ENCODE results near the gene CNPY4.

CNPY4 gene

DNA sequence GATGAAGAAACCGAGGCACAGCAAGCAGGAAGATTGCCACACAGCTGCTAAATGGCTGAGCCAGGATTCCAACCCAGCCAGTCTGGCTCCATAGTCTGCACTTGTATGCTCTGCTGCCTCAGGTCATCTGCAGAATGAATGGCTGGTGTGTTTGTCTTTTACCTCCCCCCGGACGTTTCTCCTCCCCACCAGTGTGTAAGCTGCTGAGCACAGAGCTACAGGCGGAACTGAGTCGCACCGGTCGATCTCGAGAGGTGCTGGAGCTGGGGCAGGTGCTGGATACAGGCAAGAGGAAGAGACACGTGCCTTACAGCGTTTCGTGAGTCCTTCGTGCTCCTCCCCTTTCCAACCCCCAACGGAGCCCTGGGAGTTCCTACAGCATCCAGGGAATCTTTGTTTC lies 2.6 kb downstream of the CNPY4 start:
- no peaks in the 10 kb centered on the region for H3K36me3 ChIP-seq (ENCODE audit: insufficient read depth, low read length)
- no peaks in the 10 kb centered on the region; the same call in 1 of the 2 replicates for H3F3A ChIP-seq (ENCODE audit: low read depth)
- H2AFZ ChIP-seq (ENCODE audit: low read length) = no peak overlapping the region
- H4K20me1 ChIP-seq (ENCODE audit: insufficient read depth, low read length, poor library complexity, severe bottlenecking) = peaks cover 4% of the 10 kb centered on the region
- H3K9me3 ChIP-seq (ENCODE audit: insufficient read depth, low read depth, low read length) = no peaks in the 10 kb centered on the region
- no peak overlapping the region for H3K4me2 ChIP-seq (ENCODE audit: low read depth, low read length, poor library complexity, severe bottlenecking)
- H3K27me3 ChIP-seq (ENCODE audit: insufficient read depth, low read length, poor library complexity, severe bottlenecking) = no peaks in the 10 kb centered on the region
- no peak for TF ChIP-seq CTCF (conservative IDR thresholded peaks at IDR 0.05; ENCODE audit: low read length)
- TF ChIP-seq EZH2phosphoT487 (IDR thresholded peaks at IDR 0.05; ENCODE audit: borderline replicate concordance) = no peak
- H3K4me1 ChIP-seq (ENCODE audit: insufficient read depth, low read length, poor library complexity, severe bottlenecking) = peaks cover 32% of the 10 kb centered on the region
- H3K9me2 ChIP-seq (replicated peaks; ENCODE audit: low read depth, low read length) = no peaks in the 10 kb centered on the region
- H3K4me3 ChIP-seq (ENCODE audit: low read length, poor library complexity, severe bottlenecking) = no peak overlapping the region
- peaks cover 48% of the 10 kb centered on the region for H3K79me2 ChIP-seq (ENCODE audit: insufficient read depth, low read length)
- H3K9ac ChIP-seq (ENCODE audit: low read depth, low read length, poor library complexity, severe bottlenecking) = no peak overlapping the region

DNA sequence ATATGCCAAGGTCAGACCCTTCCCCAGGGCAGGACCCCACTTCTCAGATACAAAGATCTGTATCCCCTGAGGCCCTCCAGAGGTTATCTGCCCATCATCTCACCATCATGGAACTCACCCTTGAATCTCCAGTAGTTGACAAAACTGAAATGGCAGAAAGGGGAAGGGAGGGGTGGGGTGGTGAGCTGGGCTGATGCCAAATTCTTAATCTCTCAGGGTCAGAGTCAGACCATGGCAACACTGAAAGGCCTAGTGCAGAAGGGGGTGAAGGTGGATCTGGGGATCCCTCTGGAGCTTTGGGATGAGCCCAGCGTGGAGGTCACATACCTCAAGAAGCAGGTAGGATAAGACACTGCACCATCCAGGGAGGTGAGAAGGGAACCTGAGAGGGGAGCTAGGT lies 3.1 kb downstream of the CNPY4 start:
- Histone ChIP-seq H3K9me2 (replicated peaks; ENCODE audit: low read depth, low read length) (no peaks in the 10 kb centered on the region), H4K20me1 (ENCODE audit: insufficient read depth, low read length, poor library complexity, severe bottlenecking) (peaks cover 4% of the 10 kb centered on the region), H2AFZ (ENCODE audit: low read length) (no peak overlapping the region), H3K27me3 (ENCODE audit: insufficient read depth, low read length, poor library complexity, severe bottlenecking) (no peaks in the 10 kb centered on the region), H3K79me2 (ENCODE audit: insufficient read depth, low read length) (peaks cover 48% of the 10 kb centered on the region), H3K36me3 (ENCODE audit: insufficient read depth, low read length) (no peaks in the 10 kb centered on the region), H3K9me3 (ENCODE audit: insufficient read depth, low read depth, low read length) (no peaks in the 10 kb centered on the region), H3K4me2 (ENCODE audit: low read depth, low read length, poor library complexity, severe bottlenecking) (no peak overlapping the region), H3K9ac (ENCODE audit: low read depth, low read length, poor library complexity, severe bottlenecking) (no peak overlapping the region), H3K4me3 (ENCODE audit: low read length, poor library complexity, severe bottlenecking) (no peak overlapping the region), H3K4me1 (ENCODE audit: insufficient read depth, low read length, poor library complexity, severe bottlenecking) (peaks cover 32% of the 10 kb centered on the region), H3F3A (ENCODE audit: low read depth) (no peaks in the 10 kb centered on the region; the same call in 1 of the 2 replicates)
- TF ChIP-seq CTCF (conservative IDR thresholded peaks at IDR 0.05; ENCODE audit: low read length) = no peak
- no peak for TF ChIP-seq EZH2phosphoT487 (IDR thresholded peaks at IDR 0.05; ENCODE audit: borderline replicate concordance)

GRCh38 chr7:100124301-100125230 lies 5.1 kb downstream of the CNPY4 start:
- Histone ChIP-seq H3K4me1 (ENCODE audit: insufficient read depth, low read length, poor library complexity, severe bottlenecking) (peaks cover 30% of the 10 kb centered on the region), H3K9me3 (ENCODE audit: insufficient read depth, low read depth, low read length) (no peaks in the 10 kb centered on the region), H3F3A (ENCODE audit: low read depth) (no peaks in the 10 kb centered on the region; the same call in 1 of the 2 replicates), H3K9ac (ENCODE audit: low read depth, low read length, poor library complexity, severe bottlenecking) (peak overlapping the region; percentile 35), H3K79me2 (ENCODE audit: insufficient read depth, low read length) (peaks cover 33% of the 10 kb centered on the region), H3K4me3 (ENCODE audit: low read length, poor library complexity, severe bottlenecking) (peak overlapping the region; percentile 95), H3K9me2 (replicated peaks; ENCODE audit: low read depth, low read length) (no peaks in the 10 kb centered on the region), H2AFZ (ENCODE audit: low read length) (no peak overlapping the region), H4K20me1 (ENCODE audit: insufficient read depth, low read length, poor library complexity, severe bottlenecking) (no peaks in the 10 kb centered on the region), H3K27me3 (ENCODE audit: insufficient read depth, low read length, poor library complexity, severe bottlenecking) (no peaks in the 10 kb centered on the region), H3K4me2 (ENCODE audit: low read depth, low read length, poor library complexity, severe bottlenecking) (peak overlapping the region; percentile 98), H3K36me3 (ENCODE audit: insufficient read depth, low read length) (no peaks in the 10 kb centered on the region)
- TF ChIP-seq CTCF (conservative IDR thresholded peaks at IDR 0.05; ENCODE audit: low read length) (no peak), EZH2phosphoT487 (IDR thresholded peaks at IDR 0.05; ENCODE audit: borderline replicate concordance) (no peak)

Data from Loucy (cell line).